Loucy (cell line): Measurements from ENCODE around the gene PHC3.
"Not testable (repeated sequence)": the region's sequence is repeated elsewhere in the genome, so short reads cannot be mapped to it uniquely, and the experiment has no call there.

Source experiments
- H2AFZ ChIP-seq: fragments of 200-600 bp; sonication (generic); 2 replicates; pipeline ENCODE4 v1.6.0; 2016; ENCODE audit warnings: antibody characterized with exemption, mild to moderate bottlenecking, low read length, moderate library complexity
- H3F3A ChIP-seq: fragments of 200-600 bp; 2 replicates; pipeline ENCODE4 v1.6.0; 2016; ENCODE audit warnings: antibody characterized with exemption, low read depth, mild to moderate bottlenecking
- H3K27me3 ChIP-seq: fragments of 200-600 bp; sonication (generic); 2 replicates; pipeline ENCODE4 v1.6.1; 2014; ENCODE audit warnings: low read length, mild to moderate bottlenecking; ENCODE audit not compliant: insufficient read depth, poor library complexity, severe bottlenecking
- H3K36me3 ChIP-seq: fragments of 200-600 bp; sonication (generic); 2 replicates; pipeline ENCODE4 v1.6.1; 2016; ENCODE audit warnings: low read length; ENCODE audit not compliant: insufficient read depth
- H3K4me1 ChIP-seq: fragments of 200-600 bp; sonication (generic); 2 replicates; pipeline ENCODE4 v1.5.1; 2014; ENCODE audit warnings: low read length, mild to moderate bottlenecking; ENCODE audit not compliant: insufficient read depth, poor library complexity, severe bottlenecking
- H3K4me2 ChIP-seq: fragments of 200-600 bp; sonication (generic); 2 replicates; pipeline ENCODE4 v1.6.0; 2014; ENCODE audit warnings: antibody characterized with exemption, low read length, low read depth, mild to moderate bottlenecking; ENCODE audit not compliant: poor library complexity, severe bottlenecking
- H3K4me3 ChIP-seq: fragments of 200-600 bp; sonication (generic); 2 replicates; pipeline ENCODE4 v1.5.1; 2014; ENCODE audit warnings: low read length, mild to moderate bottlenecking, mixed read lengths; ENCODE audit not compliant: poor library complexity, severe bottlenecking
- H3K79me2 ChIP-seq: fragments of 200-600 bp; sonication (generic); 2 replicates; pipeline ENCODE4 v1.6.1; 2014; ENCODE audit warnings: low read length; ENCODE audit not compliant: insufficient read depth
- H3K9ac ChIP-seq: fragments of 200-600 bp; sonication (generic); 2 replicates; pipeline ENCODE4 v1.6.0; 2014; ENCODE audit warnings: mild to moderate bottlenecking, low read depth, low read length, moderate library complexity; ENCODE audit not compliant: poor library complexity, severe bottlenecking
- H3K9me2 ChIP-seq: fragments of 200-600 bp; sonication (generic); replicated peaks from 2 replicates; pipeline ENCODE4 v1.6.1; 2016; ENCODE audit warnings: low read depth, low read length, mixed read lengths
- H3K9me3 ChIP-seq: fragments of 200-600 bp; sonication (generic); 2 replicates; pipeline ENCODE4 v1.6.1; 2014; ENCODE audit warnings: mild to moderate bottlenecking, antibody characterized with exemption, low read length, low read depth; ENCODE audit not compliant: insufficient read depth
- H4K20me1 ChIP-seq: fragments of 200-600 bp; sonication (generic); 2 replicates; pipeline ENCODE4 v1.6.0; 2014; ENCODE audit warnings: antibody characterized with exemption, low read length, mild to moderate bottlenecking; ENCODE audit not compliant: insufficient read depth, poor library complexity, severe bottlenecking
- EZH2phosphoT487 ChIP-seq: fragments of 200-600 bp; IDR thresholded peaks from 2 replicates; pipeline ENCODE4 v1.6.1; 2018; ENCODE audit warnings: antibody characterized with exemption, mild to moderate bottlenecking, moderate library complexity, borderline replicate concordance
- TF ChIP-seq, protein P1 (sequence below): fragments of 200-600 bp; sonication (generic); conservative IDR thresholded peaks from 2 replicates; pipeline ENCODE4 v1.5.1; 2014; ENCODE audit warnings: mild to moderate bottlenecking, antibody characterized with exemption, low read length

The PHC3 gene

DNA sequence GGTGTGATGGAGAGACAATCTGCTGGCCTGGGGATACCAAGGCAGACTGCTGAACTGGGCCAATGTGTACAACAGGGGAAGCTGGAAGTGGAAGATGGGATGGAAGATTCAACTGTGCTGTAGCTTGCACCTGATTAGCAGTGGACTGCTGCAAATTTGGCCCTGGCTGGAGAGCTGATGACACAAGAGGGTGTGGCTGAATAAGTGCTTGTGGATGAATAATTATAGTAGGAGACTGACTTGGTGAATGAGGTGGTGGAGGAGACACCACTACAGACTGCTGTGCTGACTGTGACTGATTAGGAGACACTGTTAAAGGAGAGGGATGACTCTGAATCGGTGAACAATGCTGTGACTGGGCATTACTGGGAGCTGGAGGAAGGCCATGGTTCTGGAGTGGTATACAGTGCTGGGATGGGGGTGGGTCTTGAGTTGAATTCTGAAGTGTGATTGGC, 52.5 kb downstream of the PHC3 start:
- H3K9me2 ChIP-seq: no peaks in the 10 kb centered on the region
- peaks cover 55% of the 10 kb centered on the region for H3K36me3 ChIP-seq
- H3F3A ChIP-seq: no peaks in the 10 kb centered on the region
- H3K4me2 ChIP-seq: no peak overlapping the region
- H3K27me3 ChIP-seq: no peaks in the 10 kb centered on the region
- no peak for TF ChIP-seq EZH2phosphoT487
- TF ChIP-seq, protein P1, sequence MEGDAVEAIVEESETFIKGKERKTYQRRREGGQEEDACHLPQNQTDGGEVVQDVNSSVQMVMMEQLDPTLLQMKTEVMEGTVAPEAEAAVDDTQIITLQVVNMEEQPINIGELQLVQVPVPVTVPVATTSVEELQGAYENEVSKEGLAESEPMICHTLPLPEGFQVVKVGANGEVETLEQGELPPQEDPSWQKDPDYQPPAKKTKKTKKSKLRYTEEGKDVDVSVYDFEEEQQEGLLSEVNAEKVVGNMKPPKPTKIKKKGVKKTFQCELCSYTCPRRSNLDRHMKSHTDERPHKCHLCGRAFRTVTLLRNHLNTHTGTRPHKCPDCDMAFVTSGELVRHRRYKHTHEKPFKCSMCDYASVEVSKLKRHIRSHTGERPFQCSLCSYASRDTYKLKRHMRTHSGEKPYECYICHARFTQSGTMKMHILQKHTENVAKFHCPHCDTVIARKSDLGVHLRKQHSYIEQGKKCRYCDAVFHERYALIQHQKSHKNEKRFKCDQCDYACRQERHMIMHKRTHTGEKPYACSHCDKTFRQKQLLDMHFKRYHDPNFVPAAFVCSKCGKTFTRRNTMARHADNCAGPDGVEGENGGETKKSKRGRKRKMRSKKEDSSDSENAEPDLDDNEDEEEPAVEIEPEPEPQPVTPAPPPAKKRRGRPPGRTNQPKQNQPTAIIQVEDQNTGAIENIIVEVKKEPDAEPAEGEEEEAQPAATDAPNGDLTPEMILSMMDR: no peak
- H3K4me1 ChIP-seq: no peaks in the 10 kb centered on the region
- peaks cover 6% of the 10 kb centered on the region; the same call in 1 of the 2 replicates for H3K9me3 ChIP-seq
- no peak overlapping the region for H3K4me3 ChIP-seq
- no peak overlapping the region for H3K9ac ChIP-seq
- H4K20me1 ChIP-seq: no peaks in the 10 kb centered on the region
- no peak overlapping the region for H2AFZ ChIP-seq
- no peaks in the 10 kb centered on the region for H3K79me2 ChIP-seq

DNA sequence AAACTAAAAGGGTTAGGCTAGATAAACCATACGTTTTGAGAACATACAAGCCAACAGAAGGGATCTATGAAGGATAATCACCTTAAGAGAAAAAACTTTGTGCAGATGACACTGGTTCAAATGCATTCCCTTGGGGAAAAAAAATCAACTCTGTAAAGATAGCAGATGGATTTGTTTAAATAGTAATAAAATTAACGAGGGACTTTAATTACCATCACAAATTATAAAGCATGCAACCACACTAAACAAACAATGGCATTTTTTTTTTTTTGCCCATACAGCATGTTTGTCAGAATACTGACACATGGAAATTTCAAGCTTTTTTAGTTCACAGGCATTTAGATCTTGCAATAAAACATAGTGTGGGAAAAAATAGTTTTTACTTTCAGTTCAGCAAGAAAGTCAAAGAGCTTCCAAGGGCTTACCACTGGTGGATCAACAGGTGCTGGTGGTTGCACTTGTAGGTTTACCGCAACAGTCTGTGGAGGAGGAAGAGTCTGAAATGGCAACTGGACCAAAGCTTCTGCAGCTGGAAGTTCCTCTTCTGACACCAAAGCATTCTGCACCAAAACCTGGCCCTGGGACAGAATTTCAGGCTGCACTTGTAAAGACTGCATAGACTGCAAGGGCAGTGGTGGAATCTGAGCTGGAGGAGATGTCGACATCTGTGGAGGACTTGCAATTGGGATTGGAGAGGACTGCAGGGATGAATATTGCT, 53.1 kb downstream of the PHC3 start:
- Histone ChIP-seq H3K4me2 (no peak overlapping the region), H3K9me2 (no peaks in the 10 kb centered on the region), H3K9me3 (peaks cover 6% of the 10 kb centered on the region; the same call in 1 of the 2 replicates), H3K4me1 (no peaks in the 10 kb centered on the region), H4K20me1 (no peaks in the 10 kb centered on the region), H3K4me3 (no peak overlapping the region), H3K79me2 (no peaks in the 10 kb centered on the region), H3K9ac (no peak overlapping the region), H2AFZ (no peak overlapping the region), H3F3A (no peaks in the 10 kb centered on the region), H3K27me3 (no peaks in the 10 kb centered on the region), H3K36me3 (peaks cover 50% of the 10 kb centered on the region)
- TF ChIP-seq, protein P1: no peak
- TF ChIP-seq EZH2phosphoT487: no peak

DNA sequence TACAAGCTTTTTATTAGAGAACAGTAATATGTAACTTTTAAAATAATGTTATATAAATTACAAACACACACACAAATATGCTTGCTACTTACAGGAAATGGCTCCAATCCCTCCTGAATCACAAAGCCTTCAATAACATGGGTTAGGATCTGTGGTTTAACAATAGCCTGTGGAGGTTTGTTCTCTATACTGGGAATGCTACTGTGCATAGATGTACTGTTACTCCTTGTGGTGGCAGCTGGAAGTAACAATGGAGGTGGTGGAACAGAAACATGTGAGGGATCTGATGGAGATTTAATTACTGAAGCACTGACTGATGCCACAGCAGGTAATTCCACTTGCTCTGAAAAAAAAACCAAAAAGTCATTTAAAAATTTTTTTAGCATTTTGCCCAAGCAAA, 64.4 kb downstream of the PHC3 start:
- H3K4me2 ChIP-seq: no peak overlapping the region
- H3F3A ChIP-seq: no peaks in the 10 kb centered on the region
- H3K4me1 ChIP-seq: no peaks in the 10 kb centered on the region
- TF ChIP-seq, protein P1: 0 out of 2 replicates have a peak, but pooled peaks have one; percentile 14
- no peak for TF ChIP-seq EZH2phosphoT487
- H3K9me3 ChIP-seq: no peaks in the 10 kb centered on the region
- no peak overlapping the region for H3K4me3 ChIP-seq
- H3K79me2 ChIP-seq: no peaks in the 10 kb centered on the region
- H3K36me3 ChIP-seq: peaks cover 90% of the 10 kb centered on the region
- H3K27me3 ChIP-seq: no peaks in the 10 kb centered on the region
- H3K9ac ChIP-seq: no peak overlapping the region
- peaks cover 4% of the 10 kb centered on the region for H4K20me1 ChIP-seq
- H2AFZ ChIP-seq: no peak overlapping the region
- H3K9me2 ChIP-seq: no peaks in the 10 kb centered on the region

DNA sequence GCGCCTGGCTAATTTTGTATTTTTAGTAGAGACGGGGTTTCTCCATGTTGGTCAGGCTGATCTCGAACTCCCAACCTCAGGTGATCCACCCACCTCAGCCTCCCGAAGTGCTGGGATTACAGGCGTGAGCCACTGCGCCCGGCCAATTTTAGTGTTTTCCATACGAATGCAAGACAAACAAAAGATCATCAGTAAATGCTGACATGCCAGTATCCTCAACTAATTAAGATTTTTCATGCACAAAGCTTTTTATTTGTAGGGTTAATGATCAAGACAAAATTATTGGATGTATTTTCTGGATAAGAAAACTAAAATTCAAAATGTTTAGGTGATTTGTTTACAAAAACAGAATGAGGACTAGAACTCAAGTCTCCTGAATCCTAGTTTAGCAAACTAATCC, 67.4 kb downstream of the PHC3 start:
- not testable (repeated sequence) for H3K9me2 ChIP-seq, H2AFZ ChIP-seq, H3K27me3 ChIP-seq, H4K20me1 ChIP-seq, H3K4me1 ChIP-seq, H3K9me3 ChIP-seq, H3F3A ChIP-seq, H3K79me2 ChIP-seq, H3K4me3 ChIP-seq, H3K4me2 ChIP-seq, H3K9ac ChIP-seq
- peaks cover 72% of the 10 kb centered on the region for H3K36me3 ChIP-seq
